HG03442 (cell line): ENCODE measurements around the gene ITPKC.
A peak's percentile ranks its signal among the peaks of the same experiment; 100 is the strongest.

Experiments
- ATAC-seq: cut with Tn5 transposase; IDR thresholded peaks from one replicate; pipeline ENCODE4 v1.9.1; 2021; ENCODE audit warnings: mild to moderate bottlenecking, moderate library complexity; ENCODE audit not compliant: unreplicated experiment

ITPKC gene

DNA sequence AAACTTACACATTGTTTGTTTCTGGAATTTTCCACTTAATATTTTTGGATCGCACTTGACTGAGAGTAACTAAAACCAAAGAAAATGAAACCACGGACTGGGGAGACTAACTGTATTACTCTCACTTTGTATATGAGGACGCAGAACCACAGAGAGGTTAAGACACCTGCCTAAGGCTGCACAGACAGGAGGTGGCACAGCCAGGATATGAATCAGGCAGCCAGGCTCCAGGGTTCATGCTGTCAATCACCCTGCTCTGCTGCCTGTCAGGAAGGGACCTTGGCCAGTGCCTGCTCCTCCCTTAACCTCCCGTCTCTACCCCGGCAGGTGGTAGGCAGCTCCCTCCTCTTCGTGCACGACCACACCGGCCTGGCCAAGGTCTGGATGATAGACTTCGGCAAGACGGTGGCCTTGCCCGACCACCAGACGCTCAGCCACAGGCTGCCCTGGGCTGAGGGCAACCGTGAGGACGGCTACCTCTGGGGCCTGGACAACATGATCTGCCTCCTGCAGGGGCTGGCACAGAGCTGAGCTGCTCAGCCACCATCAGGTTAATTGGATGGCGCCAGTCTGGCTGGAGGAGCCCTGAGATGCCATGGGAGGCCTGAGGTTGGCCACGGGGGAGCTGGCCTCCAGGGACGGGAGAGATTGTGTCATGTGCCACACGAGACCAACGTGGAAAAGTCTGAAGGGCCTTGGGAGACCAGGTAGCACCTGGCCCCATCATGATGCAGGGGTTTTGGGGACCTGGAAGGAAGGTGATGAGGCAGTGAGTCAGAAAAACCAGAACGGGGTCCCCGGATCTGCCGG lies 22.3 kb downstream of the ITPKC start:
- ATAC-seq: no peak

DNA sequence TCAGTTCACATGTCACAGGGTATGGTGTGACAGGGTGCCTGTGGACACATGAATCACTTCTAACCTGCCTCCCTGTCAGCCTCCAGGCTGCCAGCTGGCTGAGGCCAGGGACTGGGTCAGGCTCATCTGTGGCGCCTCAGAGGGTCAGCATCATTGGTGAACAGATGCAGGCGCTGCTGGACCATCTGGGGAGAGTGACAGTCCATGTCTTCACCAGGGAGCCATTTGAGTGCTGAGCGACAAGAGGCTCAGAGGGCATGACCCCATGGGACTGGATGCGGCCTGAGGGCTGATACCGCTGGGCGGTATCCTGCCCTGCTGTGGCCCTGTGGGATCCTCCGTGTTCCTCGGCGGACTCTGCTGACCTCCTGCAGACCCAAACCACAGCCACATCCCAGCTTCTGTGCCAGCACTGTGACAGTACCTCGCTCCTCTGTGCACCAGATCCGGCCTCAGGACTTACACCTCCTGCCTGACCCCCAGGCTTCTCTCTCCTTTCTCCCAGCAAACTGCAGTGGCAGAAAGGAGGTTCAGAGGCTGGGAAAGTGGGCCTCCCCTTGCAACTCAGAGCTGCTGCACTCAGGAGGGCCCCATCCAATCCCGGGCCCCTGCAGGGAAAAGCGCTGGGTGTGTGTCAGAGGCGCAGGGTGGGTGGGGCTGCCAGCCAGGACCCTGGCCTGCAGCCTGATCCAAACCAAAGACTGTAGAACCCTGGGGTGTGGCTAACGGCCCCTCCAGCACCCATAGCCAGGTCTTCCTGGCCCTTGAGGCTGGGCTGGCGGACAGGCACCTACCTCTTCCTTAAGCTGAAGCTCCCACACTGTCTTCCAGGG lies 23.2 kb downstream of the ITPKC start:
- ATAC-seq: no peak

DNA sequence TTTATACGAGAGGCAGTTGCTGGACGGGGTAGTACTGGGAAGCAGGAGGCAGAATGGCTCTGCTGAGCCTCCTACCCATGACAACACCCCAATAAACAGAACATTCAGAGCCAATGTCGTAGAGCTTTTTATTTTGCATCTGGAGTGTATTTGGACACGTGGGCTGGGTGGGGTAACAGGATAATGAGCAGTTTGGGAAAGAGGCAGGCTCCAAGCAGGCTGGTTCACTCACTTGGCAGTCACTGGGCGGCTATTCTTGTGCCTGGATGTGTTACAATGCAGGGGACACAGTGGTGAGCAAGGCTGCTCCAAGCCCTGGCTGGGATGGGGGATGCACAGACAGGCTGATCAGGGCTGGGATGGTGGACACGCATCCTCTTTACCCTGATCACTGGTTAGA lies 23.8 kb downstream of the ITPKC start:
- no peak for ATAC-seq

DNA sequence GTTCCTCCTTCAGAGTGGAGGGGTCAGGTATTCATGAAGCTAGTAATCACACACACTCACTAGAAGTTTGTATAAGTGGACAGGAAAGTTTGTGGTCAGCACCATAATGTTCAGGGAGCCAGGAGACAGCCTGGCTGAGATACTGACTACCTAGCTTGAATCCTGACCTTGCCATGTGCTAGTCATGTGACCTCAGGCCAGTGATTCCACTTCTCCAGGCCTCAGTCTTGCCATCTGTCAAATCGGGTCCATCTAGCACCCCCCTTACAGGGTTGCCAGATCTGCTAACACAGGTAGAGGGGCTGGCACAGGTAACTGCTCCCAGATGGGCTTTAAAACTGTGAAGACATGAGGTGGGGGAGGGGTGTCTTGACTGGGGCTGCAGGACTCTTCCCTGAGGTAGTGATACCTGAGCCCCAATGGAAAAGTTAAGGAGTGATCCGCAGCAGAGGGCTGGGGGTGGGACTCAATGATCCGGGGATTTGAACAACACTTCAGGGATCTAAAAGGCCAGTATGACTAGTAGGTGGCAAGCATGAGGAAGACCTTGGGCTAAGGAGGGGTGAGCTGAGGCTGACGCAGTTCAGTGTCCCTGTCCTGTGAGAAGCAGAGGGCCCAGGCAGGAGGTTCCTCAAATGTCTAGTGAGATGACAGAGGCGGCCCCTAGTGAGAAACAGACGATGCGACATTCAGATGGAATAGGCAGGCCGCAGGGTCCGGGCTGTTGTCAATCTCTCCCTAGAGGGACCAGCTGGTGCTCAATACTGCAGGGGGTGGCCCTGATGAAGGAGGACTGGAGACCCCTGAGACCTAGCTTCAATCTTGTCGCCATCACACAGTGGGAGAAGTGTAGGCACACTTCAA lies 24.8 kb downstream of the ITPKC start:
- ATAC-seq: no peak

DNA sequence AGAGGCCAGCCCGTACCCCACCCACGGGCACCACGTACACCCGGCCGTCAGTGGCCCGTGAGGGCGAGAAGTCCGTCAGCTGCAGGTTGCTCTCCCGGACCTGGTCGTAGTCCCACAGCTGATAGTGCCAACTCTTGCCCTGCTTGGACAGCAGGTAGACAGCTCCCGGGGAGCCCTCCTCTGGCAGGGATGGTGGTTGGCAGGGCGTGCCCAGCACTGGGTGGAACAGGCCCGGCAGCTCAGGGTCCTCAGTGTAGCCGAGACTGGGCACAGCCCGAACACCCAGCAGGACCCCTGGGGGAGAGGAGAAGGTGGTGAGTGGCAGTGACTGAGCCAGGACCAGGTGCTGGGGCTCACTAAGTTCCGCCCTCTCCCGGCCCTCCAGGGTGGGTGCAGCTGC lies 25.6 kb downstream of the ITPKC start:
- no peak for ATAC-seq

DNA sequence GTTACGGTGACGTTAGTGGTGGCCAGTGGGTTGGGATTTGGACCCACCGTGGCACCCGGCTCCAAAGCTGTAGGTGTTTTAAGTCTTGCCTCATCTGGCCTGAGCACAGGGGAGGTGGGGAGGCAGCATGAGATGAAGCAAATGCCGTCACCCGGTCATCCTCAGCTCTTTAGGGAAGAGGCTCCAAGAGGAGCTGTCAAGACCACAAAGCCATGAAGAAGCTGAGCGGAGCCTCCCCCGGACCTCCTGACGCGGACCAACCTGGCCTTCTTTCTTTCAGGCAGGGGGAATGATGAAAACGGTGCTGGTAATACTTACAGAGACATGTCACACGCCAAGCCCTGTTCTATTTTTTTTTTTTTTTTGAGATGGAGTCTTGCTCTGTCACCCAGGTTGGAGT lies 26.0 kb downstream of the ITPKC start:
- ATAC-seq: no peak

DNA sequence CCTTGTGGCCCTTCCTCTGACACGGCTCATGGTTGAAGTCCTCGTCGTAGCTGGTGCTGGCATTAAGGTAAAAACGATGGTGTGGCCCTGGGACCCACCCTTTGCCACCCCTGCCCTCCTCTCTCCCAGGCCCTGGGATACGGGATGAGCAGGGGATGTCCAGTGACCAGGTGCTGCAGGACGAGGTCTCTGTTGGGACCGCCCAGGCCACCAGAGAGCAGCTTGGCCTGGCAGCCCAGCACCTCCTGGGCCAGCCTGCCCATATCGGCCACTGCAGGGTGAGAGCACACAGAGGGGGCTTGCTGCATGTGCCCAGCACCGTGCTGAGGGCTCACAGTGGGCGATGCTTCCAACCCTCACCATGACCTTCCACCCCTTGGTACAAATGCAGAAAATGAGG lies 27.0 kb downstream of the ITPKC start:
- ATAC-seq: no peak

DNA sequence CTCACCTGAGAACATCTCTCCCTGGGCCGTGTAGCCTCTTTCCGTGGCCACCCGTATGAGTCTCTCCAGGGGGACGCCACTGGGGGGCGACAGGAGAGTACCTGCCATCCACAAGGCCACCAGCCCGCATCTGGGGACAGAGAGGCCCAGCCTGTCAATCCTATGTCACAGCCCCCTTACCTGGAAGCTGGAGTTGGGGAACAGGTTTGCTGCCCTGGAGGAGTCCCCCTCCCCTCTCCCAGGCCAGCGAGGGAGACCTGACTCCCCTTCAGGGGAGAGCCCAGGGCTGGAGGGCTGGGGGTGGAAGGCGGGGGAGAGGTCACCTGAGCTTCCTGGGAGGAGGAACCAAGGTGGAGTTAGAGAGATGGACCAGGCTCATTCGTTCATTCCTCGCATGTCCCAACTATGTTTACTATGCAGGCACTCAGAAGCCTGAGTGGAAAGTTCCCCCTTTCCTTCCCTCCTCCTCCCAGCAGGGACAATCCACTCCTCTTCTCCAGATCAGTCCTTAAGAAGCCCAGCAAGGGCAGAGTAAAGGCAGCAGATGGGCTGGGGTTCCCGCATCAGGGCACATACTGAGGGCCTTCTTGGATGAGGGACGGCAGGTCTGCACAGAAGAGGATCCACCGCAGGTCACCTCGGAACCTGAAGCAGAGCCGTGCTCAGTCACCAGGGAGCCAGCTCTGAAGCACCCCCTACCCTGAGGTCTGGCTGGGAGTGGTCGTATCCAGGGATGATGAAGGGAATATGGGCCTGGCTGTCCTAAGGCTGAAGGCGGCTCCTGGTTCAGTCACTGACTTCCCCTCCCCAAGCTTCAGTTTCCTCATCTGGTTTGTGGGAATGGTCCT lies 27.9 kb downstream of the ITPKC start:
- no peak for ATAC-seq

DNA sequence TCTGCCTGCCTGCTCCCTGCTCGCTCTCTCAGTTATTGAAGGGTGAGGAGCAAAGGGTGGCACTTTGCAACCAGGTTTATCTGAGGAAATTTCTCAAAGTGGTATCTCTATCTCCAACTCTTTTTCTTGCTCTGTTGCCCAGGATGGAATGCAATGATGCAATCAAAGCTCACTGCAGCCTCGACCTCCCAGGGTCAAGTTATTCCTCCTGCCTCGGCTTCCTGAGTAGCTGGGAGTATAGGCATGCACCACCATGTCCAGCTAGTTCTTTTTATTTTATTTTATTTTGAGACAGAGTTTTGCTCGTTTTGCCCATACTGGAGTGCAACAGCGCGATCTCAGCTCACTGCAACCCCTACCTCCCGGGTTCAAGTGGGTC lies 28.5 kb downstream of the ITPKC start:
- ATAC-seq: no peak

DNA sequence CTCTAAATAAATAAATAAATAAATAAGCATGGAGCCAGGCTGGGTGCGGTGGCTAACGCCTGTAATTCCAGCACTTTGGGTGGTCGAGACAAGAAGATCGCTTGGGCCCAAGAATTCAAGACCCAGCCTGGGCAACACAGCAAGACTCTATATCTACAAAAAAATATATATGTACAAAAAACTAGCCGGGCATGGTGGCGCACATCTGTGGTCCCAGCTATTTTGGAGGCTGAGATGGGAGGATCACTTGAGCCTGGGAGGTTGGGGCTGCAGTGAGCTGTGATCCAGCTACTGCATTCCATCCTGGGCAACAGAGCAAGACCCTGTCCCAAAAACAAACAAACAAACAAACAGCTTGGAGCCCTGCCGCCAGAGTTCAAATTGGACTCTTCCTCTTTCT lies 30.6 kb downstream of the ITPKC start:
- ATAC-seq: no peak

DNA sequence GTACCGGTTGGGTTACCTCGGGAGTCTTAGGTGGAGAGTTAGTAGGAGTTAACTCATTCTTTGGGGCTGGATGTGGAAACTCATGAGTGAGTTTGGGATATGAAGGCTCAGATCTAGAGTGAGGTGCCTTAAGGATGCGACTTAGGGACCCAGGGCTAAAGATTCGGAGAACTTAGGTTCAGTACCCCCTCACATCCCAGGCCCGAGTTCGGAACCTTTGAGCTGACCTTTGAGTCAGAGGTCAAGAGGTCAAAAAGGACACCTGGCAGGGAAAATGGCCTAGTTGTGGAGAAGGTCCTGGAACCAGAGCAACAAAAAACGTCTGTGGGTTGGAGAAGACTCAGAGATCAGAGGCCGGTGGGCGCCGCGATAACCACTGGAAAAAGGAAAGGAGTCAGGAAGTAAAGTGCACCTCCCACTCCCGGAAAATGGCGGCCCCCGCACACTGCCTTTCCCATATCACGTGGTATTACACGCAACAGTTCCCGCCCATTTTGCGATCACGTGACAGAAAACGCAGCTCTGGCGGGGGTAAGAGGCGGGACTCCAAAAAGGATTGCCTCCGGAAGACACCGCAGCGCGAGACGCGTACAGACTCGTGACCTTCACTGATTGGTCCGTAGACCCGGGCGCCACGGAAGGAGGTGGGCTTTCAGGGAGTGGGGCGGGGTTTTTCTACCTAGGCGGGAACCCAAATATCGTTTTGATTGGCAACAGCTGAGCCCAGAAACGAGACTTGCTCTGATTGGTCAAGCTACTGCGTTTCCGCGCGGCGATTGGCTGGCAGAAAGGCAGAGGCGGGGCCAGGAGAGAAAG lies 33.4 kb downstream of the ITPKC start, which contains the start of gene ACTMAP:
Gene ACTMAP (minus strand): TSS at position 420 of the 816 bp plus-strand sequence. CDS start 674 bp downstream, outside the sequence.
- peak; percentile 79 for ATAC-seq

DNA sequence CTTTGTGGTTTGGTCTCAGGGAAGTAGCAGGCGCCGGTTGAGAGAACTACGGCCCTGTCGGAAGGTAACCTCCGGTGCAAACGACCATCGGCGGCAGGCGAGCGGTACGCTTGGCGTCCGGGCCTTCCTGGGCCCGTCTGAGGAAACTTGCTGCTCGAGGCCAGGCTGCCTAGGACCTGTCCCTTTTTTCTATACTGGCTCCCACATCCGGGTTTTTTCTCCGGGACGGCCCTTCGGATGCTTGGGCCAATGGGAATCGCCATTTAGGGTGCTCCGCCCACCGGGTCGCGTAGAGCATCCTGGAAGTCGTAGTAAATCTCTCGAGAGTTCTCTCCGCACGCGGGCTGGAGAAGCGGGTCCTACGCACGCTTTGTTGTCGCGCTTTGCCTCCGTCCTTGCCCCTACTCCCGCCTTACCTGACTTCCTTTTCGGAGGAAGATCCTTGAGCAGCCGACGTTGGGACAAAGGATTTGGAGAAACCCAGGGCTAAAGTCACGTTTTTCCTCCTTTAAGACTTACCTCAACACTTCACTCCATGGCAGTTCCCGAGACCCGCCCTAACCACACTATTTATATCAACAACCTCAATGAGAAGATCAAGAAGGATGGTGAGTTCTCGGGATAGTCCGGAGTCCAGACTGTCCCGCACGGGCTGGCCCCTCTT lies 34.1 kb downstream of the ITPKC start, which contains the start of gene SNRPA:
Gene SNRPA (plus strand): TSS at position 330 of the 664 bp plus-strand sequence. CDS start 206 bp downstream, at position 536.
- peak; percentile 49 for ATAC-seq

DNA sequence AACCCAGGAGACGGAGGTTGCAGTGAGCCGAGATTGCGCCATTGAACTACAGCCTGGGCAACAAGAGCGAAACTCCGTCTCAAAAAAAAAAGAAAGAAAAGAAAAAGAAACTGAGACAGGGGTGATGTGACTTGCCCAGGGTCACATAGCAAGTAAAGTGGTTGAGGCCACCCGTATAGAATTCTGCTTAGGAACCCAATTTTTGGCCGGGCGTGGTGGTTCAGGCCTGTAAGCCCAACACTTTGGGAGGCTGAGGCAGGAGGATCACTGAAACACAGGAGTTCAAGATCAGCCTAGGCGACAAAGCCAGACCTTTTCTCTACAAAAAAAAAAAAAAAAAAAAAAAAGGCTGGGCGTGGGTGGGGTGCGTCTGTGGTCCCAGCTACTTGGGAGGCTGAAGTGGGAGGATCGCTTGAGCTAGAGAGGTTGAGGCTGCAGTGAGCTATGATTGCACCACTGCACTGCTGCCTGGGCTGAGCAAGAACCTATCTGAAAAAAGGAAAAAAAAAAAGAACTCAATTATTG lies 35.4 kb downstream of the ITPKC start:
- no peak for ATAC-seq

DNA sequence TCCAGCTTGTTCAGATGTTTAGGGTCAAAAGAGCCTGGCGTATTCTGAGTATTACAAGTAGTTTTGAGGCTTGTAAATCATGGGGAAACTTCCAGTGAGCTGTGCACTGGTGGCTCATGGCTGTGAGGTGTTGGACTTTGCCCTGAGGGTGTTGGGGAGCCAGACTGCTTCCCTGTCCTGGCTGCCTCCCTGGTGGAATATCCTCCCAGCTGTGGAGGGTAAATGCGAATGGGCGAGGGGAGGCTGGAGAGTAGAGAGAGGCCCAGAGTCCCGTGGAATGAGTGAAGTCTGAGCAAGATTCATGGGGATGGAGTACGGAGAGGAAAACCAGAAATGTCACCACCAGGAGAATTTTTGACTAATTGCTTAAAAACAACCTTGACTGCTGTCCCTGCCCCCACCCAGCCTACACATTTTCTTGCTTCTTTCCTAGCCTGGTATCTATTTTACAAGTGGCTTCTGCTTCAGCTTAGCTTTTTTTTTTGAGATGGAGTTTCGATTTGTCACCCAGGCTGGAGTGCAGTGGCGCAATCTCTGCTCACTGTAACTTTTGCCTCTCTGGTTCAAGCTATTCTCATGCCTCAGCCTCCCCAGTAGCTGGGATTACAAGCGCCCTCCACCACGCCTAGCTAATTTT lies 37.8 kb downstream of the ITPKC start:
- ATAC-seq: no peak

DNA sequence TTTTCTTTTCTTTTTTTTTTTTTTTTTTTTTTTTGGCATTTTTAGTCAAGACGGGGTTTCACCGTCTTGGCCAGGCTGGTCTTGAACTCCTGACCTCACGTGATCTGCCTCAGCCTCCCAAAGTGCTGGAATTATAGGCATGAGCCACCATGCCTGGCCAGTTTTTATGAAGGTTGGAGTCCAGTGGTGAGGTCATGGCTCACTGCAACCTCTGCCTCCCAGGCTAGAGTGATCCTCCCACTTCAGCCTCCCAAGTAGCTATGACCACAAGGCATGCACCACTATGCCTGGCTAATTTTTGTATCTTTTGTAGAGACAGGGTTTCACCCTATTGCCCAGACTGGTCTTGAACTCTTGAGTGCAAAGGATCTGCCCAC lies 38.3 kb downstream of the ITPKC start:
- no peak for ATAC-seq

DNA sequence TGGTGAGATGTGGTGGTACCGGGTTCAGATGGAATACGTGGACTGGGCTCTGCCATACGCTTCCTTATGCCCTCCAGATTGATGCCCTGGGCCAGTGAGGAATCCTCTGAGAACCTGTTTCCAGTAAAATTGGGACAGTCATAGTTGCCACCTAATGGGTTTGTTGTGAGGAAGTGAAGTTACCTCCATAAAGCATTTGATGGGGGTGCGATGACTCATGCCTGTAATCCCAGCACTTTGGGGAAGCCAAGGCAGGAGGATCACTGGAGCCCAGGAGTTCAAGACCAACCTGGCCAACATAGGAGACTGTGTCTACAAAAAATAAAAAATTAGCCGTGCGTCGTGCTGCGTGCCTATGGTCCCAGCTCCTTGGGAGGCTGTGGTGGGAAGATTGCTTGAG lies 38.9 kb downstream of the ITPKC start:
- ATAC-seq: no peak

DNA sequence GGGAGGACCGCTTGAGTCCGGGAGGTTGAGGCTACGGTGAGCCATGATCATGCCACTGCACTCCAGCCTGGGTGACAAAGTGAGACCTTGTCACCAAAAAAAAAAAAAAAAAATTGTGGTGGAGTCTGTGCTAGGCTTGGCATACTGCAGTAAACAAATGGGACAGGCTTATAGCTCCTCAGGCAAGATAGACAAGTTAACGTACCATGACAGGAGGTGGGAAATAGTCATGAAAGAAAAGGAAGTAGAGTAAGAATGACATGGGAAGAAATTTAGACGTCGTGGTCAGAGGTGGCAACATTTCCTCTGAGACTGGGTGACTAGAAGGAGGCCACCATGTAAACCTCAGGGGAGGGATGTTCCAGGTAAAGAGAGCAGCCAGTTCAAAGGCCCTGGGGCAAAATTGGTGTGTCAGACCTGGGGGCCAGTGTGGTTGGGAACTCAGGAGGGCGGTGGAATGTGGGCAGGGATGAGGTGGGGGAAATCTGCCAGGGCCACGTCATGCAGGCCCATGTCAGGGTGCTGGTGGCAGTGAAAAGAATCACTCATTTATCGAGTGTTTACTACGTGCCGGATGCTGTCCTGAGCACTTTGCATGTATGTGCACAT lies 39.7 kb downstream of the ITPKC start:
- no peak for ATAC-seq

DNA sequence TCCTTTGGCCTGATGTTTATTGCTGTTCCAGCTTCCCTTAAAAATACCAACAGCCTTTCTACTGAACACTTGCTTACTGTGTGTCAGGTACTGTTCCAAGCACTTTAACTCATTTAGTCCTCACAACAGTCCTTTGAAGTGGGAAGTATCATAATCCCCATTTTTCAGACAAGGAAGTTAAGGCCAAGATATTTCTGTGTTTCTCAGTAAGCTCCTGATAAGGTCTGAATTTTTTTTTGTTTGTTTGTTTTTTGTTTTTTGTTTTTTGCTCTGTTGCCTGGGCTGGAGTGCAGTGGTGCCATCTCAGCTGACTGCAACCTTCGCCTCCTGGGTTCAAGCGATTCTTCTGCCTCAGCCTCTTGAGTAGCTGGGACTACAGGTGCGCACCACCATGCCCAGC lies 41.6 kb downstream of the ITPKC start:
- ATAC-seq: no peak
